Dermis blood vessel endothelial cell (primary cell): ENCODE data around the gene MT1E. TPM values are rescaled to one million over a fixed set of nuclear protein-coding genes. Genes with fewer than 3 reads are reported as not detected.
"Not testable (repeated sequence)": the region's sequence is repeated elsewhere in the genome, so short reads cannot be mapped to it uniquely, and the experiment has no call there.

ENCODE experiments used
- DNase-seq: peaks from one replicate; pipeline ENCODE4 v3.0.0; 2010
- total RNA-seq: library from RNA; depleted of rRNA; stranded (reverse); fragments of >200 nt; gene quantifications from 2 replicates; pipeline ENCODE4 v1.2.3, GENCODE V29; 2014

MT1E gene
- total RNA-seq, 1 donor from 2014 or later: 13.8 TPM

DNA sequence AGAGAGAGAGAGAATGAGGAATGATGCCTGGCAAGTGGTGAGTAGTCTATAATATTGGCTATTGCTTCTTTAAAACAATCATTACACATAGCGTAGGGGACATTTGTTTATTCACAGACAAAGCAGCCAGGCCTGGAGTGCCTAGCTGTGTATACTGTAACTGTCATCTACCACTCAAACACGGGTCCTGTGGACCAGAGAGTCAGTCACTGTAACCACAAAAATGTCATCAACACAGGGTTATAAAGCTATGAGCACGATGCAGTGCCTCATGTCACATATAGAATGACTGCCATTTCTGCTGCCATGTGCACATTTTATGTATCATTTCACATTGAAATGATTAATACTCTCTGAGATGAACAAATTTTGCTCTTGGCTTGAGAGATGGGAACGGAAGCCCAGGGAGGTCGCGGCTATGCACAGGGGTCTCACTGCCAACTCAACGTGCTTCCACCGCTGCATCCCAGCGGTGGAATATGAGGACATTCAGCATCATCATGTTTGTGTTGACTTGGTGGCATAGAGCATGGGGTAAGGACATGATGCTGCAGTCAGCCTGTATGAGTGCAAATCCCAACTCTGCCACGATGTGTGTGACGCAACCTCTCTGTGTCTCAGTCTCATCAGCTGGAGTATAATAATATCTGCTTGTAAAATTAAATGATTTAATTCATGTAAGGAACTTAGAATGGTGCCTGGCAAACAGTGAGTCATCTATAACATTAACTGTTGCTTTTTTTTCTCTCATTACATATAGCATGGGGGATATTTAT is 47.4 kb downstream of the MT1E start:
- no peak for DNase-seq

DNA sequence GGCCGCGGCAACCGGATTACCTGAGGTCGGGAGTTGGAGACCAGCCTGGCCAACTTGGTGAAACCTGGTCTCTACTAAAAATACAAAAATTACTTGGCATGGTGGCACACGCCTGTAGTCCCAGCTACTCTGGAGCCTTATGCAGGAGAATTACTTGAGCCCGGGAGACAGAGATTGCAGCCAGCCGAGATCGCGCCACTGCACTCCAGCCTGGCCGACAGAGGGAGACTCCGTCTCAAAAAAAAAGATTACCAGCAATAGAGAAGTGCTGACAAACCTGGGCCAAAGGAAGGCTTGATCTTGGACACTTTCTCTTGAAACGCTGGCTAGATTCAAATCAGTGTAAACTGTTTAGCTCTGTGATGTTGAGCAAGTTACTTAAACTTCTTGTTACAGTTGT is 48.3 kb downstream of the MT1E start:
- DNase-seq: peak; percentile 43

DNA sequence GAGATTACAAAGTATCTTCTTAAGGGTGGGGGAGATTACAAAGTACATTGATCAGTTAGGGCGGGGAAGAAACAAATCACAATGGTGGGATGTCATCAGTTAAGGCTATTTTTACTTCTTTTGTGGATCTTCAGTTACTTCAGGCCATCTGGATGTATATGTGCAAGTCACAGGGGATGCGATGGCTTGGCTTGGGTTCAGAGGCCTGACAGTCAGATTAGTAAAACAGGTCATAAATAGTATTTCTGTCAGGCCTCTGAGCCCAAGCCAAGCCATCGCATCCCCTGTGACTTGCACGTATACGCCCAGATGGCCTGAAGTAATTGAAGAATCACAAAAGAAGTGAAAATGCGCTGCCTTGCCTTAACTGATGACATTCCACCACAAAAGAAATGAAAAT is 49.0 kb downstream of the MT1E start:
- DNase-seq: not testable (repeated sequence)

DNA sequence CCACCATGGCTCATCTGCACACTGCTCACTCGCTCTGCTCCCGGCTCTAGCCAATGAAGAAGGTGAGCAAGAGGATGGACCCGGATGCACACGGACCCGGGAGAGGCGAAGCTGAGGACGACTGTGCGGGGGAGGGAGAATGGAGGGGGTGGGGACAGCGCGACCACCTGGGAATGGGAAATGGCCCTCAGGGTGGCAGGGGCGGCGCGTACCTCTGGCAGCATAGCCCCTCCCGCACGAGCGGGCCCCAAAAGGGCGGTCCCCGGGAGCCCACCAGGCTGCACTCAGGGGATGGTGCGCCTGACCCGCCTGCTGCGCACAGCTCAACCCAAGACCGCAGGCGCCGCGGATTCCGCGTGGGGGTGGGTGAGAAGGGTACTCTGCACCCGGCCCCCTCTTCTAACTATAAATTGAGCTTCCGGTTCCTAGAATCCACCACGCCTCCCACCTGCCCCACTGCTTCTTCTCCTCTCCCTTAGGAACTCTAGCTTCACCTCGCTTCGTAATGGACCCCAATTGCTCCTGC is 50.2 kb downstream of the MT1E start:
- DNase-seq: no peak

Other genes starting within 250 kb of the MT1E start
- gene AMFR, start 200.2 kb upstream of the MT1E start, total RNA-seq: 244 and 318 TPM in 2 replicates
- gene NUDT21, start 174.4 kb upstream of the MT1E start, total RNA-seq: 102 and 147 TPM in 2 replicates
- gene OGFOD1, start 174.2 kb upstream of the MT1E start, total RNA-seq: 71.6 and 155 TPM in 2 replicates
- gene BBS2, start 105.8 kb upstream of the MT1E start, total RNA-seq: 40.6 and 52.2 TPM in 2 replicates
- gene MT4, start 60.7 kb upstream of the MT1E start, total RNA-seq: not detected in 2 replicates
- gene MT3, start 36.3 kb upstream of the MT1E start, total RNA-seq: not detected in 2 replicates
- 21.3 and 82.5 TPM in 2 replicates for gene MT2A, start 17.2 kb upstream of the MT1E start, total RNA-seq
- gene MT1M, start 6.9 kb downstream of the MT1E start, total RNA-seq: 0.34 and 0.98 TPM in 2 replicates
- 2.3 TPM in 1 of 2 replicates, not detected in the other for gene MT1A, start 12.9 kb downstream of the MT1E start, total RNA-seq
- gene MT1B, start 26.1 kb downstream of the MT1E start, total RNA-seq: not detected in 2 replicates
- 0.34 and 0.93 TPM in 2 replicates for gene MT1F, start 32.2 kb downstream of the MT1E start, total RNA-seq
- not detected in 2 replicates for gene MT1G, start 42.3 kb downstream of the MT1E start, total RNA-seq
- not detected in 2 replicates for gene MT1H, start 44.0 kb downstream of the MT1E start, total RNA-seq
- 12.2 and 22.3 TPM in 2 replicates for gene MT1X, start 56.7 kb downstream of the MT1E start, total RNA-seq
- gene NUP93, start 104.3 kb downstream of the MT1E start, total RNA-seq: 59.7 and 98.4 TPM in 2 replicates
- gene SLC12A3, start 239.4 kb downstream of the MT1E start, total RNA-seq: not detected in 2 replicates